HG03280 (cell line): ENCODE measurements around the gene C1orf146.
"Not testable (repeated sequence)": the region's sequence is repeated elsewhere in the genome, so short reads cannot be mapped to it uniquely, and the experiment has no call there.

Source experiments
- ATAC-seq: cut with Tn5 transposase; IDR thresholded peaks from one replicate; pipeline ENCODE4 v1.9.1; 2021; ENCODE audit warnings: mild to moderate bottlenecking, moderate library complexity; ENCODE audit not compliant: unreplicated experiment

Gene C1orf146

GRCh38 chr1:92273039-92273438 lies 55.3 kb downstream of the C1orf146 start:
- no peak for ATAC-seq

GRCh38 chr1:92274939-92275338 lies 57.2 kb downstream of the C1orf146 start:
- no peak for ATAC-seq

GRCh38 chr1:92276082-92276481 lies 58.4 kb downstream of the C1orf146 start:
- no peak for ATAC-seq

- no peak for ATAC-seq
These were observed 59.5 kb downstream of the C1orf146 start for GRCh38 chr1:92277105-92277723.

GRCh38 chr1:92279781-92280180 lies 62.1 kb downstream of the C1orf146 start:
- not testable (repeated sequence) for ATAC-seq

GRCh38 chr1:92281411-92281810 lies 63.7 kb downstream of the C1orf146 start:
- ATAC-seq, result not testable (repeated sequence)

- ATAC-seq, result no peak
These were observed 73.8 kb downstream of the C1orf146 start for GRCh38 chr1:92291372-92291999.
